TTC549 (cell line): ENCODE results near the gene TMEM129.

Experiments used
- FAIRE-seq: peaks from 2 replicates; lab custom pipeline; 2012; peaks lifted over from hg19 to GRCh38; lab: Jason Lieb, UNC

TMEM129 gene, protein sequence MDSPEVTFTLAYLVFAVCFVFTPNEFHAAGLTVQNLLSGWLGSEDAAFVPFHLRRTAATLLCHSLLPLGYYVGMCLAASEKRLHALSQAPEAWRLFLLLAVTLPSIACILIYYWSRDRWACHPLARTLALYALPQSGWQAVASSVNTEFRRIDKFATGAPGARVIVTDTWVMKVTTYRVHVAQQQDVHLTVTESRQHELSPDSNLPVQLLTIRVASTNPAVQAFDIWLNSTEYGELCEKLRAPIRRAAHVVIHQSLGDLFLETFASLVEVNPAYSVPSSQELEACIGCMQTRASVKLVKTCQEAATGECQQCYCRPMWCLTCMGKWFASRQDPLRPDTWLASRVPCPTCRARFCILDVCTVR

DNA sequence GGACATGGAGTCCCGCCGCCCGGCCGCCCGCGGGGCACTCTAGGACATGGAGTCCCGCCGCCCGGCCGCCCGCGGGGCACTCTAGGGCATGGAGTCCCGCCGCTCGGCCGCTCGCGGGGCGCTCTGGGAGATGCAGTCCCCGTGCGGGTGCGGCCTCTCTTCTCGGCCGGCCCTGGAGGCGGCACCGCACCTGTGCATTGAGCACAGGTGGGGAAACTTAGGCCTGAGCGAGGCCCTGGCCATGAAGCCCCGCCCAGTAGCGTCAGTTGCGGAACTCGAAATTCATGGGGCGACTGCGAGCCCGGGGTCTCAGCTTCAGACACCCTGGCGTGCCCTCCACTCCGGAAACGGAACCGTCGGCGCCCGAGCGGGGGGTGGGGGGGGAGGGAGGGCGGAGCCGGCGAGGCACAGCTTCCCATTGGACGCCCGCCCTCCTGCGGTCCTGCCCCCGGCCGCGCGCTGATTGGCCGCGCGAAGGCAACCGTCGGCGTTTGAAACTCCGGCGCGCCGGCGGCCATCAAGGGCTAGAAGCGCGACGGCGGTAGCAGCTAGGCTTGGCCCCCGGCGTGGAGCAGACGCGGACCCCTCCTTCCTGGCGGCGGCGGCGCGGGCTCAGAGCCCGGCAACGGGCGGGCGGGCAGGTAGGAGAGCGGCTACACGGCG, at the start of gene TMEM129, which contains the start of gene TACC3:
Gene TMEM129, minus strand, starts transcription at position 321 of the 663 bp plus-strand sequence. CDS start 486 bp downstream, outside the sequence.
Gene TACC3, plus strand, starts transcription at position 519 of the 663 bp plus-strand sequence. CDS start 1,901 bp downstream, outside the sequence.
- no peak for FAIRE-seq

DNA sequence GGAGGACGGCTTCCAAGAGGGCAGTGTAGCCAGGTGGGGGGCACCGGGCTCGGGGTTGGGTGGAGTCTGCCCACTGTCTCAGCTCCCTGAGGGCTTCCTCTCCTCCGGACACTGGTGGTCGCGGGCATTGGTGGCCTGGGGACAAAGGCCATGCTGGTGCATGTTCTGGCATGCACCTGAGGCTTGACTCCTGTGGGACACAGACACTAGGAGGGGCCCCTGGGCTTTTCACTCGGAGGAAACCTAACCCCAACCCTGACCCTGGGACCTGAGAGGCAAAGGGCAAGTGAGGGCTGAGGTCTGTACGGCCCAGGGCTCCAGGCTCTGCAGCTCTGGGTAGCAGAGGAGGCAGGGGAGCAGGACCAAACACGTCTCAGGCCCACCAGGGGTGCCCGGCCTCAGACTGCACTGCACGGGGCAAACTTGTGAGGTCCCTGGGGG, 49.7 kb upstream of the TMEM129 start:
- no peak for FAIRE-seq

DNA sequence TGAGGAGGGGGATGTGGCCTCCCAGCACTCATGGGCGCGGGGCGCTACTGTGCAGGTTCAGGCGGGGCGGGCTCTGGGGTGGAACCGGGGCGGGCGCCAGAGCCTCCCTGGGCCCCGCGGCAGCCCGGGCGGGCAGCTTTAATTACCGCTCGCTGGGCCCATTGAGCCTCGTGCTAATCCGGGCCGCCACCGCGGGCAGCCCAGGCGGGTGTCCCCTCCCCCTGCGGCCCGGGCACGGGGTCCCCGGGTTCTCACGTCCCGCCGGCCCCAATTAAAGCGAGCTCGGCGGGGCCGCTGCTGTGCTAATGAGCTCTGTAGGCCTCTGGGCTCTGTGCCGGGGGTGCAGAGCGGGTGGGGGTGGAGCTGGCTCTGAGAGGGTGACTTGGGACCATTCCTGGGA, 49.1 kb upstream of the TMEM129 start:
- FAIRE-seq = no peak

- no peak for FAIRE-seq
These were observed 48.6 kb upstream of the TMEM129 start for GRCh38 chr4:1769692-1770091.

GRCh38 chr4:1768367-1769034, 47.4 kb upstream of the TMEM129 start:
- no peak for FAIRE-seq

DNA sequence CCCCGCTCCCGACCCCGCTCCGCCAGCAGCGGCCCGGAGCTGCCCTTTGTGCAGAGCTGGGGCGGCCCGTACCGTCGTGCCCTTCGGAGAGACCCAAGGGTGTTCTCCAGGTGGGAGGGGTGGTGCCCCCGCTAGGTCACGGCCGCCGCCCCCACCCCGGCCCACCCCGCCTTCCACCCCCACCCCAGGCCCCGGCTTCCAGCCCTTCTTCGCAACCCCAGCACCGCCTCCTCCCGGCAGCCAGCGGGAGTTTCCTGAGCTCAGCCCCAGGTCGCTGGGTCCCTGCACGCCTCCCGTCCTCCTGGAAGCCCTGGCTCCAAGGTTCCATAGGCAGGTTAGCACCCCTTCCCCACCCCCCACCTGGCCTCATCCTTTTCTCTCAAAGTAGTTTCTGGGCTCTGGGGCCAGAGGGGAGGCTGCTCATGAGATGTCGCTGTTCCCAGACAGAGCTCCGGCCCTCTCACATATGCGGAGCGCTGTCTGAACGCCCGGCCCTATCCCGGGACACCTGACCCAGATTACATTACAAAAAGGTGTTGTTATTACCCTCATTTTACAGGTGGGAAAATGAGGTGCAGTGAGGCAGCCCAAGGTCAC, 46.7 kb upstream of the TMEM129 start:
- FAIRE-seq = no peak

DNA sequence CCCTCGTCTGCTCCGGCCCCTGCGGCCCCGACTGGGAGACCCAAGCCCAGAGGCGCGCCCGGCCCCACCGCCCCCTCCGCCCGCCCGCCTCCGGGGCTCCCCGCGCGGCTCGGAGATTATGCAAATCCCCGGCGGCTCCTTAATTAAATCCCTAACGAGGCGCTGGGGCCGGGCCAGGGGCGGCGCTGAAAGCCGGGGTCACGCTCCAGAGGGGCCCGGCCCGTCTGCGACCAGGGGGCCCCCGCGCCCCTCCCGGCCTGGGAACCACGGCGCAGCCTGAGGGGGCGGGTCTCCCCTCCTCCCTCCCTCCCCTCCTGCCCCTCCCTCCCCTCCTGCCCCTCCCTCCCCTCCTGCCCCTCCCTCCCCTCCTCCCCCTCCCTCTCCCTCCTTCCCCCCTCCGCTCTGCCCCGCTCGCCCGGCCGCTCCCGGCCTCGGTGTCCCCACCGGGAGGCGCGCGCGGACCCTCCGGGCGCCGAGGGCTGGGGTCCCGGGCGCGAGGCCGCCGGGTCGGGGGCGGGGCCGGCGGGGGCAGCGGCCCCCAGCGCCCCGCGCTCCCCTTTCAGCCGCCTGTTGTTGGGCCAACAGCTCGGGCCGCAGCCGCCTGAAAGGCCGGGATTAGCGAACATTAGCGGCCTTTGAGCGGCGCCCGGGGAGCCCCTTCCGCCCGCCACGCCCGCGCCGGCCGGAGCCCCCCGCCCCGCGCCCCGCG, 46.1 kb upstream of the TMEM129 start:
- FAIRE-seq = no peak

DNA sequence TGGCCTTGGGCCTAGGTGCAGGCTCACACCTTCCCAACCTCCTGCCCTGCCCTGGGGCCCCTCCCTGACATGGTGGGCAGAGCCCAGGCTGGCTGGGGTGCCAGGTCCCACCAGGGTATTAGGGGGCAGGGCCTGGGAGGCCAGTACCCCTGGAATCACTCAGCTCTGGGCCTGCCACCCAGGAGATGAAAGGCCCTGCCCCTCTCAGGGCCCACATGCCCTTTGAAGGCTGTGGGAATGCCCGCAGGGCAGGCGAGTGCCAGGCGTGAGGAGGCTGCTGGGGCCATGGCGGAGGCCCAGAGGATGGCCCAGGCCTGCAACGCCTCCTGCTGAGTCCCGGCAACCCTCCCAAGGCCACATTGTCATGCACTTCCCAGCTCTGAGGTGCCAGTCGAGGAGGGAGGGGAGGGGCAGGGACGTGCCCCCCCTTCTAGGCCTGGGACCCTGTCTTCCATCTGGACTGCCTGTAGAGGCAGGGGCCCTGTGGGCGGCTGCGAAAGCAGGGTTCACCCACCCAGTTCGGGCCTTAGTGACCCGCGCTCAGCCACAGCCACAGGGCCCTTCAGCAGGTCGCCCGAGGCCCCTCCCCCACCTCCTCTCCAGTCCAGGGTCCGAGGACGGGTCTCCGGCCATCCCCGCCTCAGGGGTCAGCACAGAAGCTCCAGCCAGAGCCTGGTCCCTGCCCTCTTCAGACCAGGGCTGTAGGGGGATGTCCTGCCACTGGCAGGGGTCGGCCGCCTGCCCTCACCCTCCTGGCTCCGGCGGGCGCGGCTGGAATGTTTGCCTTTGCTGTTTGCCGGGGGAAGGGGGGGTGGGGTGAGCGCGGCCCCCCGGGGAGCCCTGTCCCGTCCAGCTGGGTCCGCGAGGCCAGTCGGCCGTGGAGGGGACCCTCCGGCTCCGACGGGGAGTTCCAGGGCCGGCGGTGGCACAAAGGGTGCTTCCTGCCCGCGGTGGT, 45.3 kb upstream of the TMEM129 start:
- FAIRE-seq = no peak

DNA sequence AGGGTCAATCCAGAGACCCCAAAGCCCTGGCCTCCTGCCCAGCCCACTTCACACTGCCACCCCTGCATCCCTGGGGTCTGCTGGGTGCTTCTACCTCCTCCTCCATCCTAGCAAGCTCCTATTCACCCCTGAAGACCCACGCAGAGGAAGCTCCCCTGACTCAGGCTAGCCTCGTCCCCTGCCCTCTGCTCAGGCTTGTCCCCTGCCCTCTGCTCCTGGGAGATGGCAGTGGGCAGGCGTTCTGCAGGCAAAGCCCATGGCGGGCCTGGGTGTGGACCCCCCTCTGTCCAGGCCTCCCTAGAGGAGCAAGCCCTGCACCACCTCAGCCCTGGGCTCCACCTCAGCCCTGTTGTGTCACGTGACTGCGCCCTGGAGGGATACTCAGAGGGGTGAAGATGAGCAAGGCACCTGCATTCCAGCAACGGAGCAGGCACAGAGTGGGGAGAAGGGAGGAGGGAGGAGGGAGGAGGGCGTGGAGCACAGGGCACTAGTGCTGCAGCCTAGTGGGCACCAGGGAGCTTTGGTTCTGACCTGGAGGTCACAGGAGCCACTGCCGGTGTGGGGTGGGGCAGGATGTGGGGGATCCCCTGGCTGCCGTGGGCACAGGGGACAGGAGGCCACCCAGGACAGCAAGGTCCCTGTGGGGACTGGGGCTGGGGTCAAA, 44.4 kb upstream of the TMEM129 start:
- no peak for FAIRE-seq

GRCh38 chr4:1764670-1765069, 43.5 kb upstream of the TMEM129 start:
- FAIRE-seq = no peak

DNA sequence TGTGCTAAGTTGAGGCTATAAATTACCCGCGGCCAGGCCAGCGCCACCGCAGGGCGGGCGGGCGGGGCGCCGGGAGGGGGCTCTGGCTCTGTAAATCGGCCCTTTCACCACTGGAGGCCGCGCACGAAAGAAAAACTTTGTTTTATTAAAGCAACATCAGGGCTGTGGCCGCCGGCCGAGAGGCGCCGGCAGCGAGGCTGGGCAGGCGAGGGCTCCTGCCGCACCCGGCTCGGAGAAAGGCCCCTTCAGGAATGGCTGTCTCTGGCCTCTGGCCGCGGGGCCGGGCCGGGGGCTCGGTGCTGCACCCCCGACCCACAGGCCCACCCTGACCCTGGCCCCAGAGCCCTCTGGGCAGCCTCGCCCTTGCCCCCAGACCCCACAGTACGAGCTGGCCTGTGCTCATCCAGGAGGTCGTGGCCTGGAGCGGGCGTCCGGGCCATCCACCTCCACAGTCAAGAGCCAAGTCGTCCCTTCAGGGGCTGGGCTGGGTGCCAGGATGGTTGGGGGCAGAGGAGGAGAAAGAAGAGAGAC, 42.5 kb upstream of the TMEM129 start:
- FAIRE-seq = no peak

DNA sequence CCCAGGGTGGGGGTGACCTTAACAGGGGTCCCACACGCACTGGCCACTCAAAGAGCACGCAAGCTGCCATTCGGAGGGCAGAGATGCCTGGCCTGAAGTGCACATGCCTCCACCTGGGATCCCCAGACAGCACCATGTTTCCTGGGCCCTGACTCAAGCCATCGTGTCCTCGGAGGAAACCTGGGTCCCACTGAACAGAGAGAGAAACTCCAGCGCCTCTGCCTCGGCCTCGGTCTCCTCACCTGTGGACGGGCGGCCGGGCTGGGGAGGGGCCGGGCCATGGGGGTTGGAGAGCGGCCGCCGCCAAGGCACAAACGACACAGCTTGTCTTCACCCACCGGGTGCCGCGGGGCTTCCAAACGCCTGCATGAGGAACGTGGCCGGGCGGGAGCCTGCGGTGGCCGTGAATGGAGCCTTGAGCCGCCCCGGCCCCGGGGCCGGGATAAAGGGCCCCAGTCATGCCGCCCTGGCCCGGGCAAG, 42.0 kb upstream of the TMEM129 start:
- FAIRE-seq = no peak

GRCh38 chr4:1762264-1763010, 41.3 kb upstream of the TMEM129 start:
- FAIRE-seq = no peak

DNA sequence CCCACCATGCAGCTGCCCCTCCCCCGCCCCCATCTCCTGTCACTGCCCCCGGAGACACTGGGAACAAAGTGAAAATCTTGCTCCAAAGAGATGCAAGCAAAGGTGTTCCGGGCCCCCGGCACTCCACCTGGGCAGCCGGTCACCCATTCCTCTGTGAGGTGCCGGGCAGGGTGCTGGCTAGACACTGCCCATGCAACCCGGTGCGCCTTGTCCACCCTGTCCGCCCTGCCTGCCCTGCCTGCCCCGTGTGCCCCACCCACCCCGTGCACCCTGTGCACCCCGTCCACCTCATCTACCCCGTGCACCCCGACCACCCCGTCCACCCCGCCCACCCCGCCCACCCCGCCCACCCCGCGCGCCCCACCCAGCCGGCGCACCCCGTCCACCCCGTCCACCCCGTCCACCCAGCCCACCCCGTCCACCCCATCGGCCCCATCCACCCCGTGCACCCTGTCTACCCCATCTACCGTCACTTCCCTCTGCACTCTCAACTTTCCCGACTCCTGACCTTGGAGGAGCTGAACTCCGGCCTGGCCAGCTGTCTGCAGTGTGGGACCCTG, 40.1 kb upstream of the TMEM129 start:
- no peak for FAIRE-seq

- FAIRE-seq = no peak
These were observed 39.5 kb upstream of the TMEM129 start for GRCh38 chr4:1760521-1761071.

GRCh38 chr4:1759818-1760223, 38.7 kb upstream of the TMEM129 start:
- FAIRE-seq = no peak

GRCh38 chr4:1759170-1759817, 38.2 kb upstream of the TMEM129 start:
- FAIRE-seq = no peak
